Activated B cell treated with CpG ODN at 0.5 μM for 24 hours (primary cell): ENCODE results near the gene LRP8. TPM values are rescaled to one million over a fixed set of nuclear protein-coding genes. Genes with fewer than 3 reads are reported as not detected.

ENCODE experiments used
- ATAC-seq: fragments of 200-7000 bp; cut with Tn5 transposase; one replicate; pipeline ENCODE4 v1.10.0; 2021; ENCODE audit warnings: low read depth, mild to moderate bottlenecking, moderate library complexity
- CTCF ChIA-PET: fragments of 350-600 bp; sonication (Branson Sonifier 250); formaldehyde crosslinking; loops from one replicate; lab custom pipeline; 2021; ENCODE audit warnings: antibody characterized with exemption; lab: Charles Lee
- POLR2A ChIA-PET: fragments of 350-600 bp; sonication (Branson Sonifier 250); formaldehyde crosslinking; loops from one replicate; lab custom pipeline; 2021; ENCODE audit warnings: antibody characterized with exemption; lab: Charles Lee
- DNase-seq: peaks from one replicate; pipeline ENCODE4 v3.0.0; 2022
- H3K27ac Mint-ChIP-seq: one replicate; pipeline ENCODE4 v1.8.0; 2020; ENCODE audit warnings: mixed read lengths
- H3K27me3 Mint-ChIP-seq: one replicate; pipeline ENCODE4 v1.8.0; 2021; ENCODE audit warnings: mixed read lengths
- H3K36me3 Mint-ChIP-seq: one replicate; pipeline ENCODE4 v1.8.0; 2021; ENCODE audit warnings: low read depth, mixed read lengths
- H3K4me1 Mint-ChIP-seq: one replicate; pipeline ENCODE4 v1.8.0; 2021; ENCODE audit warnings: mixed read lengths
- H3K4me3 Mint-ChIP-seq: one replicate; pipeline ENCODE4 v1.8.0; 2020; ENCODE audit warnings: mild to moderate bottlenecking, mixed read lengths
- H3K9me3 Mint-ChIP-seq: one replicate; pipeline ENCODE4 v1.8.0; 2020; ENCODE audit warnings: mixed read lengths
- intact Hi-C: fragments of 100-400 bp; cut with micrococcal nuclease; formaldehyde crosslinking; loops from one replicate; pipeline ENCODE4 v1.15.1; 2024
- total RNA-seq: library from RNA; stranded (reverse); gene quantifications from 2 replicates; pipeline ENCODE4 v1.2.3, GENCODE V29; 2022
- TF ChIP-seq, protein P1 (sequence below): fragments of 200-600 bp; IDR thresholded peaks from one replicate; pipeline ENCODE4 v1.8.0; 2022; ENCODE audit warnings: antibody characterized with exemption, mild to moderate bottlenecking

Gene LRP8
- total RNA-seq, 1 donor from 2014 or later: 40.6 TPM

DNA sequence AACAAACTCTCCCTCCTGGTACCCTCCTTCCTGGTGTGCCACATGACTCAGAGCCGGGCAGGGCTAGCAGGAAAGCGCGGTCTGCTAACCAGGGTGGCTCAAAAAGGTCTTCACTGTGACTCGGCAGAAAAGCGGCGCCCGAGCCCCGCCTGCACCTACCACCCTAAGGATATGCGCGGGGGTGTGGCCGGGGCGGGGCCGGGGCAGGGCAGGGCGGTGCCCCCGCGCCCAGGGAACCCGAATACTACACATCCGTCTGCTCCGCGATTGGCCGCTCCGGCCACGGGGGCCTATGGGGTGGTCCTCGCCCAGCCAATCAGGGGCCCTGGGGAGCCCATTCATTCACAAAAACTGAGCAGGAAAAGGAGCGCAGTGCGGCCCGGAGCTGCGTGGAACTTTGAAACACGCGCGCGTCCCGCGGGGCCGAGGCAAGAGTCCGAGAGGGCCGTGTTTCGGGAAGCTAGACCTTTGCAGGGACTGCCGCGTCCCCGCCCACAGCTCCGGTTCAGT is 1.7 kb downstream of the LRP8 start:
- ATAC-seq (peak; percentile 88), DNase-seq (peak; percentile 92)
- intact Hi-C loops: loop anchor here (1.0 to 10.0 kb wide), 14 partner anchors 19 to 1391 kb away; partner anchors contain the start of genes CC2D1B, CPT2, CYB5RL and CZIB
- peak overlapping the region; percentile 92 for H3K27ac Mint-ChIP-seq
- H3K4me1 Mint-ChIP-seq: peaks cover 19% of the 10 kb centered on the region
- H3K9me3 Mint-ChIP-seq: no peaks in the 10 kb centered on the region
- no peaks in the 10 kb centered on the region for H3K27me3 Mint-ChIP-seq
- CTCF ChIA-PET: interaction anchor here (1.0 to 2.1 kb wide), 3 partner anchors 42 to 67 kb away, joined by 5 to 10 read pairs (median 5); no protein-coding TSS in a partner anchor
- TF ChIP-seq, protein P1, sequence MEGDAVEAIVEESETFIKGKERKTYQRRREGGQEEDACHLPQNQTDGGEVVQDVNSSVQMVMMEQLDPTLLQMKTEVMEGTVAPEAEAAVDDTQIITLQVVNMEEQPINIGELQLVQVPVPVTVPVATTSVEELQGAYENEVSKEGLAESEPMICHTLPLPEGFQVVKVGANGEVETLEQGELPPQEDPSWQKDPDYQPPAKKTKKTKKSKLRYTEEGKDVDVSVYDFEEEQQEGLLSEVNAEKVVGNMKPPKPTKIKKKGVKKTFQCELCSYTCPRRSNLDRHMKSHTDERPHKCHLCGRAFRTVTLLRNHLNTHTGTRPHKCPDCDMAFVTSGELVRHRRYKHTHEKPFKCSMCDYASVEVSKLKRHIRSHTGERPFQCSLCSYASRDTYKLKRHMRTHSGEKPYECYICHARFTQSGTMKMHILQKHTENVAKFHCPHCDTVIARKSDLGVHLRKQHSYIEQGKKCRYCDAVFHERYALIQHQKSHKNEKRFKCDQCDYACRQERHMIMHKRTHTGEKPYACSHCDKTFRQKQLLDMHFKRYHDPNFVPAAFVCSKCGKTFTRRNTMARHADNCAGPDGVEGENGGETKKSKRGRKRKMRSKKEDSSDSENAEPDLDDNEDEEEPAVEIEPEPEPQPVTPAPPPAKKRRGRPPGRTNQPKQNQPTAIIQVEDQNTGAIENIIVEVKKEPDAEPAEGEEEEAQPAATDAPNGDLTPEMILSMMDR: no peak
- H3K36me3 Mint-ChIP-seq: peaks cover 9% of the 10 kb centered on the region
- peak overlapping the region; percentile 93 for H3K4me3 Mint-ChIP-seq
- POLR2A ChIA-PET: interaction anchor here (0.6 to 3.1 kb wide), 18 partner anchors 8 to 620 kb away, joined by 3 to 51 read pairs (median 4); partner anchors contain the start of gene IFT25

DNA sequence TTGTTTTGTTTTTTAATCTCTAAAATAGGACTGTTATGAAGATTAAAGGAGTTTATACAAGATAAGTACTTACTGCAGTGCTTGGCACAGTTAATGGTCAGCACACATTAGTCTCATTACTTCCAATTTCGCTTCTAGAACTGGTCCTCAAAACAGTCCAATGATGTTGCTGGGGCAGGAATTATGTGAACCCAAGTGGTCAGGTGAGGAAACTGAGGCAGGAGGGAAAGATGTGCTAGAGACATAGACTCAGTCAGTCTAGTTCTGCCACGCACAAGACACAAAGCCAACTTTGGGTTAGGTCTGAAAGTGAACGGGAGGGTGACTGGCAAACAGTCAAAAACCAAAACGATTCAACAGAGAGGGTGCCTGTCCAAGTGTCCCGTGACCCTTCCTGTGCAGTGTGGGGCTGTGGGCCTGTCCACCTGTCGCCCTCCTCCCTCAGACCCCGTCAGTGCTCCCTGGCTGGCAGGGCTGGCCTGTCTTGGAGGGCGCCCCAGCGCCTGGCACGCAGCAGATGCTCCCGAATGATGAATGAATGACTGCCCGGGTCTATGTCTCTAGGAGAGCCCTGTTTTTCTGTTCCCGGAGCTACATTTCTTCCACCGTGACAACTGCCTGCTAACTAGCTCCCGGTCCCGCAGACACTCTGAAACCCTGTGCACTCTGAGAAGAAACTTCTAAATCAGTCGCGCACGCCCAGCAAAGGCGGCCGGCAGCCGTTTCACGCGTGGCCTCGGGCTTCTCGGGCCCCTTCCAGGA is 2.4 kb downstream of the LRP8 start:
- Mint-ChIP-seq H3K36me3 (peaks cover 15% of the 10 kb centered on the region), H3K4me3 (peak overlapping the region; percentile 93), H3K27me3 (no peaks in the 10 kb centered on the region), H3K9me3 (no peaks in the 10 kb centered on the region), H3K4me1 (peaks cover 22% of the 10 kb centered on the region), H3K27ac (peak overlapping the region; percentile 92)
- ChIA-PET CTCF (interaction anchor here (1.4 to 2.1 kb wide), 2 partner anchors 47 to 68 kb away, joined by 5 to 10 read pairs; no protein-coding TSS in a partner anchor), POLR2A (interaction anchor here (0.6 to 3.1 kb wide), 10 partner anchors 9 to 89 kb away, joined by 3 to 51 read pairs (median 4); no protein-coding TSS in a partner anchor)
- intact Hi-C loops: loop anchor here (1.0 to 10.0 kb wide), 14 partner anchors 19 to 1392 kb away; partner anchors contain the start of genes CC2D1B, CPT2, CYB5RL and CZIB
- TF ChIP-seq, protein P1: no peak
- no peak for DNase-seq
- ATAC-seq: no peak

DNA sequence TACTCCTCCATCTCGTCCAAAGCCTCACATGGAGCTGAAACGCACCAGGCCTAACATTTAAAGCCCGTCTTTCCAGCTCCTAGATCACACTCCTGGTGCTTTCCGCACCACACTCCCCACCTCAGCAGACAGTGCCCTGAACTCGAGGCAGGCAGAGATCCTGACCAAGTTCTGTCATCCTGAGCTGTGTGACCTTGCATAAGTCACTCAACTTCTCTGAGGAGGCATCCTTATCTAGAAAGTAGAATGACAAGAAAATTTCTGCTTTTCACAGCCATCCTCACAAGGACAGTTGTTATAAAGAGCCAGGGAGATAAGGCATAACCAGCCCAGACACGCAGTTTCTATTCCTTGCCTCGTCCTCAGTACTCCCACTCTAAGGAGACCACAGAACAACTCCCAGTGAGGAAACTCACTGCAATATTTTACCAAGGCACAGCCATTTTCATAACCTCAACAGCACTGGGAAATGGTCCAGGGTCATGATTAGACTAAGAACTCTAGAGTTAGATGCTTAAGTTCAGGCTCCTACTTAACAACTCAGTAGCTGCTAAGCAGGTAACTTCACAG is 3.1 kb downstream of the LRP8 start:
- POLR2A ChIA-PET: interaction anchor here (1.2 to 1.3 kb wide), 3 partner anchors 8 to 43 kb away, joined by 3 to 5 read pairs (median 3); no protein-coding TSS in a partner anchor
- CTCF ChIA-PET: interaction anchor here (0.9 kb wide), 1 partner anchor 68 kb away, joined by 4 read pairs; no protein-coding TSS in a partner anchor
- Mint-ChIP-seq H3K4me1 (peaks cover 22% of the 10 kb centered on the region), H3K4me3 (peak overlapping the region; percentile 93), H3K9me3 (no peaks in the 10 kb centered on the region), H3K27ac (peak overlapping the region; percentile 92), H3K36me3 (peaks cover 15% of the 10 kb centered on the region), H3K27me3 (no peaks in the 10 kb centered on the region)
- TF ChIP-seq, protein P1: no peak
- DNase-seq (no peak), ATAC-seq (no peak)
- intact Hi-C loops: loop anchor here (5.0 to 10.0 kb wide), 6 partner anchors 33 to 1392 kb away; partner anchors contain the start of genes CC2D1B, CYB5RL, IFT25 and LRRC42

DNA sequence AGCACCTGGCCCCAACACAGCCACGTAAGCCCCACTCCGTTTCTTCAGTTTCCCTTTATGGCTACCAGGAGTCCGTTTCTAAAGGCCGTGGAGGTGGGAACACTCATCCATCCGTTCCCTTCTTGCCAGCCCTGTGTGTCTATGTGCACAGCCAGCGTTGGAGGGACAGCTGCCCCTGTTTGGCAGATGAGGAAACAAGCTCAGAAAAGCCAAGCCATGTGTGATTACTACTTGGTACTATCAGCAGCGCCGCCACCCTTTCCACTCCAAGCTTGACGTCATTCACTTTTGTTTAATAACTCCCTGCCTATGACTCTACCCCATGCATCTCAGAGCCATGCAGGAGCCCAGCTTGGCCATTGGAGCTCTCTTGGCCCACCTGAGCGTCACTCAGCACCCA is 3.5 kb downstream of the LRP8 start:
- Mint-ChIP-seq H3K4me1 (peaks cover 22% of the 10 kb centered on the region), H3K27ac (peak overlapping the region; percentile 65), H3K36me3 (peaks cover 15% of the 10 kb centered on the region), H3K4me3 (no peak overlapping the region), H3K9me3 (no peaks in the 10 kb centered on the region), H3K27me3 (no peaks in the 10 kb centered on the region)
- ChIA-PET POLR2A (interaction anchor here (0.8 to 1.2 kb wide), 2 partner anchors 44 to 90 kb away, joined by 3 to 5 read pairs; no protein-coding TSS in a partner anchor), CTCF (interaction anchor here (0.9 kb wide), 1 partner anchor 69 kb away, joined by 4 read pairs; no protein-coding TSS in a partner anchor)
- no peak for DNase-seq
- TF ChIP-seq, protein P1: no peak
- intact Hi-C loops: loop anchor here (10.0 kb wide), 1 partner anchor 770 kb away; the partner anchor contains the start of gene TUT4
- no peak for ATAC-seq
